HepG2 (cell line): ENCODE results near the gene OR5K4.

Experiments
- CTCF ChIP-seq: sonication (generic); formaldehyde crosslinking; IDR thresholded peaks from 2 replicates; pipeline ENCODE4 v1.5.0; 2020; ENCODE audit warnings: mild to moderate bottlenecking, missing genetic modification reagents, moderate library complexity
- MIER2 ChIP-seq: IDR thresholded peaks from 2 replicates; pipeline ENCODE4 v1.6.1; 2016; ENCODE audit warnings: missing biosample characterization, missing genetic modification reagents

GRCh38 chr3:98328933-98329332 is 24.7 kb upstream of the OR5K4 start:
- TF ChIP-seq MIER2 (CRISPR knock-in tag) (no peak), CTCF (CRISPR knock-in tag) (no peak)
